A549 (cell line): ENCODE data around the gene MACROD1. TPM values are rescaled to one million over a fixed set of nuclear protein-coding genes. Genes with fewer than 3 reads are reported as not detected.
A peak's percentile ranks its signal among the peaks of the same experiment; 100 is the strongest.

Source experiments
- ATAC-seq, 2 experiments: fragments of 200-7000 bp in 1 of 2; fragments of >200 bp in 1 of 2; cut with Nextera tagmentation in 1 of 2; cut with Tn5 transposase in 1 of 2; 3 replicates each; pipeline versions ENCODE4 v1.8.0 to v1.9.1; 2018 to 2020; ENCODE audit warnings: mild to moderate bottlenecking in 1 of 2, moderate library complexity in 1 of 2
- CTCF ChIA-PET: fragments of 300-600 bp; sonication (Branson Sonifier 250); formaldehyde crosslinking; extraction: SDS; loops from one replicate; lab custom pipeline; 2021; ENCODE audit warnings: antibody characterized with exemption, inconsistent platforms; lab: Yijun Ruan, JAX
- POLR2A ChIA-PET: fragments of 350-600 bp; formaldehyde crosslinking; extraction: SDS; loops from one replicate; lab custom pipeline; 2021; ENCODE audit warnings: antibody characterized with exemption, inconsistent platforms; lab: Yijun Ruan, JAX
- DNase-seq, 2 experiments: peaks; one replicate each; pipeline versions ENCODE4 v3.0.0 to v3.0.0-alpha.2; 2011 to 2016; ENCODE audit warnings: low read depth in 1 of 2, low spot score in 1 of 2
- FAIRE-seq: peaks from 2 replicates; lab custom pipeline; 2011; peaks lifted over from hg19 to GRCh38; lab: Jason Lieb, UNC
- H3K27ac ChIP-seq, 2 experiments: fragments of >200 bp; sonication (Bioruptor Twin); formaldehyde crosslinking; 3 replicates each; pipeline ENCODE4 v1.5.1; 2016 to 2017
- H3K4me1 ChIP-seq: fragments of >200 bp; sonication (Bioruptor Twin); formaldehyde crosslinking; 3 replicates; pipeline ENCODE4 v1.6.1; 2016
- H3K4me2 ChIP-seq: fragments of >200 bp; sonication (Bioruptor Twin); formaldehyde crosslinking; 3 replicates; pipeline ENCODE4 v1.6.1; 2016
- H3K4me3 ChIP-seq: fragments of >200 bp; sonication (Bioruptor Twin); formaldehyde crosslinking; 3 replicates; pipeline ENCODE4 v1.5.1; 2016
- H3K9me3 ChIP-seq: fragments of >200 bp; sonication (Bioruptor Twin); formaldehyde crosslinking; 3 replicates; pipeline ENCODE4 v1.6.1; 2016
- CBX2 ChIP-seq: fragments of 200-600 bp; sonication (generic); IDR thresholded peaks from 2 replicates; pipeline ENCODE4 v1.6.1; 2016; ENCODE audit warnings: low read depth, mild to moderate bottlenecking, borderline replicate concordance
- E2F6 ChIP-seq: IDR thresholded peaks from 2 replicates; pipeline ENCODE4 v1.6.1; 2012; ENCODE audit warnings: low read depth, borderline replicate concordance
- HOXA7 ChIP-seq: fragments of 250-450 bp; sonication (Bioruptor Pico); IDR thresholded peaks from 2 replicates; pipeline ENCODE4 v1.5.0; 2020; ENCODE audit warnings: mild to moderate bottlenecking, moderate library complexity
- HOXB13 ChIP-seq: fragments of 250-450 bp; sonication (Bioruptor Pico); IDR thresholded peaks from 2 replicates; pipeline ENCODE4 v1.5.0; 2020; ENCODE audit warnings: low read depth, mild to moderate bottlenecking, moderate library complexity
- KDM1A ChIP-seq: fragments of 200-600 bp; sonication (generic); IDR thresholded peaks from 2 replicates; pipeline ENCODE4 v1.6.1; 2016; ENCODE audit warnings: low read depth, mild to moderate bottlenecking
- MAX ChIP-seq: IDR thresholded peaks from 2 replicates; pipeline ENCODE4 v1.6.1; 2012
- MAZ ChIP-seq: fragments of 150-350 bp; IDR thresholded peaks from 2 replicates; pipeline ENCODE4 v1.6.1; 2014; ENCODE audit warnings: antibody characterized with exemption, low read depth, low read length, borderline replicate concordance
- NFE2L2 ChIP-seq: fragments of 150-350 bp; conservative IDR thresholded peaks from 2 replicates; pipeline ENCODE4 v1.6.1; 2014; ENCODE audit warnings: low read length
- NPAS2 ChIP-seq: fragments of 250-450 bp; sonication (Bioruptor Pico); IDR thresholded peaks from 2 replicates; pipeline ENCODE4 v1.8.0; 2022; ENCODE audit warnings: mild to moderate bottlenecking, moderate library complexity, borderline replicate concordance
- NR3C1 ChIP-seq: fragments of >200 bp; sonication (Bioruptor Twin); formaldehyde crosslinking; IDR thresholded peaks from 3 replicates; pipeline ENCODE4 v1.6.1; 2017
- POLR2A ChIP-seq: IDR thresholded peaks from 2 replicates; pipeline ENCODE4 v1.6.1; 2012; ENCODE audit warnings: mild to moderate bottlenecking, low read length
- RCOR1 ChIP-seq: fragments of 150-350 bp; IDR thresholded peaks from 2 replicates; pipeline ENCODE4 v1.6.1; 2014; ENCODE audit warnings: antibody characterized with exemption, low read length, low read depth
- RNF2 ChIP-seq: fragments of 200-600 bp; sonication (generic); IDR thresholded peaks from 2 replicates; pipeline ENCODE4 v1.6.1; 2016; ENCODE audit warnings: low read depth, mild to moderate bottlenecking, antibody characterized with exemption, moderate library complexity, borderline replicate concordance
- TFCP2L1 ChIP-seq: fragments of 250-450 bp; sonication (Bioruptor Pico); IDR thresholded peaks from 2 replicates; pipeline ENCODE4 v1.5.0; 2021; ENCODE audit warnings: mild to moderate bottlenecking
- TP53 ChIP-seq: fragments of 250-450 bp; sonication (Bioruptor Pico); IDR thresholded peaks from 2 replicates; pipeline ENCODE4 v1.5.0; 2021; ENCODE audit warnings: mild to moderate bottlenecking, moderate library complexity
- ZC3H11A ChIP-seq: fragments of 450-650 bp; IDR thresholded peaks from 2 replicates; pipeline ENCODE4 v1.6.1; 2014; ENCODE audit warnings: antibody characterized with exemption, mild to moderate bottlenecking
- ZNF302 ChIP-seq: fragments of 250-450 bp; sonication (Bioruptor Pico); IDR thresholded peaks from 2 replicates; pipeline ENCODE4 v1.9.0; 2021; ENCODE audit warnings: inconsistent platforms, mild to moderate bottlenecking, moderate library complexity
- ZSCAN20 ChIP-seq: fragments of 250-450 bp; sonication (Bioruptor Pico); IDR thresholded peaks from 2 replicates; pipeline ENCODE4 v1.8.0; 2022; ENCODE audit warnings: mild to moderate bottlenecking, moderate library complexity
- WGBS: methylation state at CpG from one replicate; pipeline ENCODE4 v1.1.6; 2017; ENCODE audit errors: missing lambda C conversion rate; 5-methylcytosine and 5-hydroxymethylcytosine counted together
- polyA plus RNA-seq, 4 experiments: library from polyadenylated mRNA; depleted of rRNA in 3 of 4; stranded (reverse); fragments of >200 nt; fragmentation: RNase III in 1 of 4; extraction: RNeasy Plus Mini Kit Qiagen cat#74134 plus additional on column Dnase treatment in 1 of 4; gene quantifications; 2 replicates in 3 of 4; 3 replicates in 1 of 4; pipeline ENCODE4 v1.2.3, GENCODE V29; 2011 to 2017
- TF ChIP-seq, protein P1 (sequence below): IDR thresholded peaks from 2 replicates; pipeline ENCODE4 v1.6.1; 2012
- TF ChIP-seq, protein P2 (sequence below): fragments of 250-450 bp; sonication (Bioruptor Pico); IDR thresholded peaks from 2 replicates; pipeline ENCODE4 v1.5.0; 2020; ENCODE audit warnings: low read depth, mild to moderate bottlenecking, moderate library complexity
- TF ChIP-seq, protein P3 (sequence below): fragments of 150-350 bp; IDR thresholded peaks from 2 replicates; pipeline ENCODE4 v1.6.1; 2014; ENCODE audit warnings: low read depth, mild to moderate bottlenecking, low read length

MACROD1 gene
- polyA plus RNA-seq, 2 of the 4 experiments (the other 2 are of a cell fraction) = 15.1 to 16.6 TPM

DNA sequence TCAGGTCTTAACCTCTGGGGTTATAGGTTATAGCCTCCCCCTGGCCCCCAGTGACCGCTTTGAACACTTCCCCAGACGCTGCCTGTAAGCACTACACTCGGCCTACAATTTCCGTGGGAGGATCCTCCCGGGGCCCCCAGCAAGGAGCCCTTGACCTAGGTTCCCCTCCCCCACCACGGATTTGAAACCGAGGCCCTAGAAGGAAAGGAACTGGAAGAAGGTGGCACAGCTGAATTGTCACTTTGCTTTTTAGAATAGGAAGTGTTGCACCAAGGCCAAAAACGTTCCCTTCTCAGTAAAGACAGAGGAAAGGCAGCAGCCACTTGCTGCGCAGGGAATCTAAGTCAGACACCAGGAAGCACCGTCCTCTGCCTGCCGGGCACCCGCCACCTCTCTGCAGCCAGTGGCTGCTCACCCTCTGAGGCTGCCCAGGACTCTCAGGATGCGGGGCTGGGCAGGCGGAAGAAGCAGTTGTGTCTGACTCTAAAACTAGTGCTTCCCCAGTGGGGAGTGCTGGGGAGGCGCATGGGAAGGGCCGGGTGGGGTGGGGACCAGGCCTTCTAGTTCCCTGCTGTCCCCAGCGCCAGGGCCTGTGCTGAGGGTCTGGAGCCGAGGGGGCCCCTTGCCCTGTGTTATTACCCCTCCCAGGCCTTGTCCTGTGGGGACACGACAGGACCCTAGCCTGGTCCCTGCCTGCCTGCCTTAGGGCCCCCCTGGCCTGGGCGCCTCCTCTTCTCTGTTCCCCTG, 138.1 kb downstream of the MACROD1 start:
- H3K9me3 ChIP-seq = no peaks in the 10 kb centered on the region
- no peak overlapping the region for H3K27ac ChIP-seq
- ChIA-PET CTCF (interaction anchor here (0.8 to 3.4 kb wide), 4 partner anchors 13 to 126 kb away, joined by 3 to 16 read pairs (median 3); no protein-coding TSS in a partner anchor), POLR2A (no interaction called here)
- no peak overlapping the region for H3K4me3 ChIP-seq
- TF ChIP-seq, protein P1, sequence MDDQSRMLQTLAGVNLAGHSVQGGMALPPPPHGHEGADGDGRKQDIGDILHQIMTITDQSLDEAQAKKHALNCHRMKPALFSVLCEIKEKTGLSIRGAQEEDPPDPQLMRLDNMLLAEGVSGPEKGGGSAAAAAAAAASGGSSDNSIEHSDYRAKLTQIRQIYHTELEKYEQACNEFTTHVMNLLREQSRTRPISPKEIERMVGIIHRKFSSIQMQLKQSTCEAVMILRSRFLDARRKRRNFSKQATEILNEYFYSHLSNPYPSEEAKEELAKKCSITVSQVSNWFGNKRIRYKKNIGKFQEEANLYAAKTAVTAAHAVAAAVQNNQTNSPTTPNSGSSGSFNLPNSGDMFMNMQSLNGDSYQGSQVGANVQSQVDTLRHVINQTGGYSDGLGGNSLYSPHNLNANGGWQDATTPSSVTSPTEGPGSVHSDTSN = no peak
- no peak for TF ChIP-seq NFE2L2
- no peak for TF ChIP-seq ZNF302 (CRISPR knock-in tag)
- no peak for TF ChIP-seq MAZ
- TF ChIP-seq TP53 = no peak
- no peak for TF ChIP-seq NPAS2 (CRISPR knock-in tag)
- no peak for TF ChIP-seq KDM1A
- no peak for TF ChIP-seq MAX
- TF ChIP-seq, protein P2, sequence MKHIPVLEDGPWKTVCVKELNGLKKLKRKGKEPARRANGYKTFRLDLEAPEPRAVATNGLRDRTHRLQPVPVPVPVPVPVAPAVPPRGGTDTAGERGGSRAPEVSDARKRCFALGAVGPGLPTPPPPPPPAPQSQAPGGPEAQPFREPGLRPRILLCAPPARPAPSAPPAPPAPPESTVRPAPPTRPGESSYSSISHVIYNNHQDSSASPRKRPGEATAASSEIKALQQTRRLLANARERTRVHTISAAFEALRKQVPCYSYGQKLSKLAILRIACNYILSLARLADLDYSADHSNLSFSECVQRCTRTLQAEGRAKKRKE = no peak
- TF ChIP-seq ZSCAN20 (CRISPR knock-in tag) = no peak
- no peak for TF ChIP-seq NR3C1
- TF ChIP-seq CBX2 = no peak
- no peak for TF ChIP-seq TFCP2L1 (CRISPR knock-in tag)
- no peak for TF ChIP-seq HOXB13 (CRISPR knock-in tag)
- TF ChIP-seq RNF2 = no peak
- no peak for TF ChIP-seq HOXA7 (CRISPR knock-in tag)
- TF ChIP-seq RCOR1 = no peak
- peaks cover 8% of the 10 kb centered on the region for H3K4me1 ChIP-seq
- 77% methylated on average over 18 of the region's 20 CpGs for WGBS
- H3K4me2 ChIP-seq = no peak overlapping the region
- DNase-seq (no peak), FAIRE-seq (no peak), ATAC-seq (peak; percentile 4 to 6; a peak in 1 of 6 replicates)

DNA sequence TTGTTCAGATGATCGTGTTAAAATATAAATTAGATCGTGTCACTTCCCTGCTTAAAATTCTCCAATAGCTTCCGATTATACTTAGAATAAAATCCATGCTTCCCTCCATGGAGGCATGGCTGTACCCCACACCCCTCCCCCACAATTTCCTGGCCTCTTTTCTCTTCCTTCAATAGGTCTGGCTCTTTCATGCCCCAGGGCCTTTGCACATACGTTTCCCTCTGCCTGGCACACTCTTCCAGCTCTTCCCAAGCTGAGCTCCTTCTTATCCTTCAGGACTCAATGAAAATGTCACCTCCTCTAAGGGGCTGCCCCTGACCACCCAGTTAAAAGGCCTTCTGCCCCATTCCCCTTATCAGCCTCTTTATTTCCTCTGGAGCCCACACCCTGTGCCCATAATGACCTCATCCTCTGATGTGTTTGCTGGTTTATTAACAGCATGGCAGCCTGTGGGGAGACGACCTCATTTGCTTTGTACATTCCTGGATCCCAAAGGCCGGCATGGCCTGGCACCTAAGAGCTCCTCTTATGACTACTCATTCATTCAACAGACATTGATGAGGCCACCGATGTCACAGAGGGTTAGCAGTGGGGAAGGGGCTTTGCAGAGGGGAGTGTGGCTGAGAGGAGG, 139.2 kb downstream of the MACROD1 start:
- peaks cover under 1% of the 10 kb centered on the region; the same call in 1 of the 3 replicates for H3K4me1 ChIP-seq
- DNase-seq (no peak), ATAC-seq (no peak), FAIRE-seq (no peak)
- H3K27ac ChIP-seq = no peak overlapping the region
- WGBS = 81% methylated on average over 7 of the region's 7 CpGs
- ChIA-PET CTCF (interaction anchor here (0.8 to 3.4 kb wide), 4 partner anchors 9 to 122 kb away, joined by 3 to 16 read pairs (median 4); partner anchors contain the start of gene FLRT1), POLR2A (no interaction called here)
- TF ChIP-seq ZNF302 (CRISPR knock-in tag) = no peak
- TF ChIP-seq ZC3H11A = no peak
- TF ChIP-seq KDM1A = 0 out of 2 replicates have a peak, but pooled peaks have one; percentile 23
- TF ChIP-seq POLR2A = no peak
- TF ChIP-seq, protein P3, sequence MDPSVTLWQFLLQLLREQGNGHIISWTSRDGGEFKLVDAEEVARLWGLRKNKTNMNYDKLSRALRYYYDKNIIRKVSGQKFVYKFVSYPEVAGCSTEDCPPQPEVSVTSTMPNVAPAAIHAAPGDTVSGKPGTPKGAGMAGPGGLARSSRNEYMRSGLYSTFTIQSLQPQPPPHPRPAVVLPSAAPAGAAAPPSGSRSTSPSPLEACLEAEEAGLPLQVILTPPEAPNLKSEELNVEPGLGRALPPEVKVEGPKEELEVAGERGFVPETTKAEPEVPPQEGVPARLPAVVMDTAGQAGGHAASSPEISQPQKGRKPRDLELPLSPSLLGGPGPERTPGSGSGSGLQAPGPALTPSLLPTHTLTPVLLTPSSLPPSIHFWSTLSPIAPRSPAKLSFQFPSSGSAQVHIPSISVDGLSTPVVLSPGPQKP = no peak
- TF ChIP-seq HOXA7 (CRISPR knock-in tag) = no peak
- TF ChIP-seq RNF2 = no peak
- TF ChIP-seq E2F6 = no peak
- H3K9me3 ChIP-seq = no peaks in the 10 kb centered on the region
- H3K4me3 ChIP-seq = no peak overlapping the region
- no peak overlapping the region for H3K4me2 ChIP-seq
